ENCODE results near the gene CAPN8.

- TF ChIP-seq CTCF (conservative IDR thresholded peaks at IDR 0.05) (no peak), ZFX (IDR thresholded peaks at IDR 0.05) (no peak)
Measured at GRCh38 chr1:223620297-223620897, 45.1 kb downstream of the CAPN8 start.

Measured in C4-2B (cell line).